Activated CD8-positive, alpha-beta T cell treated with anti-CD3 and anti-CD28 coated beads for 36 hours (primary cell): ENCODE data around the gene FAM78A. TPM values are rescaled to one million over a fixed set of nuclear protein-coding genes. Genes with fewer than 3 reads are reported as not detected.

Experiments used
- ATAC-seq: fragments of 200-7000 bp; cut with Tn5 transposase; one replicate; pipeline ENCODE4 v1.10.0; 2021; ENCODE audit warnings: mild to moderate bottlenecking, moderate library complexity
- CTCF ChIA-PET: fragments of 350-600 bp; sonication (Branson Sonifier 250); formaldehyde crosslinking; loops from one replicate; lab custom pipeline; 2021; ENCODE audit warnings: antibody characterized with exemption; lab: Charles Lee
- POLR2A ChIA-PET: fragments of 350-600 bp; sonication (Branson Sonifier 250); formaldehyde crosslinking; loops from one replicate; lab custom pipeline; 2021; ENCODE audit warnings: antibody characterized with exemption; lab: Charles Lee
- DNase-seq: peaks from one replicate; pipeline ENCODE4 v3.0.0-alpha.2; 2020
- H3K27ac Mint-ChIP-seq: one replicate; pipeline ENCODE4 v1.8.0; 2021; ENCODE audit warnings: mild to moderate bottlenecking, mixed read lengths
- H3K27me3 Mint-ChIP-seq: one replicate; pipeline ENCODE4 v1.8.0; 2021; ENCODE audit warnings: mixed read lengths
- H3K36me3 Mint-ChIP-seq: one replicate; pipeline ENCODE4 v1.8.0; 2021; ENCODE audit warnings: low read depth, mixed read lengths
- H3K4me1 Mint-ChIP-seq: one replicate; pipeline ENCODE4 v1.8.0; 2021; ENCODE audit warnings: low read depth, mixed read lengths
- H3K4me3 Mint-ChIP-seq: one replicate; pipeline ENCODE4 v1.8.0; 2021; ENCODE audit warnings: mild to moderate bottlenecking, moderate library complexity, mixed read lengths
- H3K9me3 Mint-ChIP-seq: one replicate; pipeline ENCODE4 v1.8.0; 2021; ENCODE audit warnings: mixed read lengths
- intact Hi-C: fragments of 100-400 bp; cut with micrococcal nuclease; formaldehyde crosslinking; loops from one replicate; pipeline ENCODE4 v1.10.0; 2022
- total RNA-seq, 2 experiments: library from RNA; stranded (reverse); gene quantifications; one replicate each; pipeline ENCODE4 v1.2.3, GENCODE V29; 2021
- TF ChIP-seq, protein P1 (sequence below): fragments of 200-600 bp; IDR thresholded peaks from one replicate; pipeline ENCODE4 v1.8.0; 2022; ENCODE audit warnings: antibody characterized with exemption, mild to moderate bottlenecking

FAM78A gene, protein sequence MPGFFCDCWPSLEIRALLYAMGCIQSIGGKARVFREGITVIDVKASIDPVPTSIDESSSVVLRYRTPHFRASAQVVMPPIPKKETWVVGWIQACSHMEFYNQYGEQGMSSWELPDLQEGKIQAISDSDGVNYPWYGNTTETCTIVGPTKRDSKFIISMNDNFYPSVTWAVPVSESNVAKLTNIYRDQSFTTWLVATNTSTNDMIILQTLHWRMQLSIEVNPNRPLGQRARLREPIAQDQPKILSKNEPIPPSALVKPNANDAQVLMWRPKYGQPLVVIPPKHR
- total RNA-seq: 10 to 100 TPM; 36.2 to 39.8 TPM

DNA sequence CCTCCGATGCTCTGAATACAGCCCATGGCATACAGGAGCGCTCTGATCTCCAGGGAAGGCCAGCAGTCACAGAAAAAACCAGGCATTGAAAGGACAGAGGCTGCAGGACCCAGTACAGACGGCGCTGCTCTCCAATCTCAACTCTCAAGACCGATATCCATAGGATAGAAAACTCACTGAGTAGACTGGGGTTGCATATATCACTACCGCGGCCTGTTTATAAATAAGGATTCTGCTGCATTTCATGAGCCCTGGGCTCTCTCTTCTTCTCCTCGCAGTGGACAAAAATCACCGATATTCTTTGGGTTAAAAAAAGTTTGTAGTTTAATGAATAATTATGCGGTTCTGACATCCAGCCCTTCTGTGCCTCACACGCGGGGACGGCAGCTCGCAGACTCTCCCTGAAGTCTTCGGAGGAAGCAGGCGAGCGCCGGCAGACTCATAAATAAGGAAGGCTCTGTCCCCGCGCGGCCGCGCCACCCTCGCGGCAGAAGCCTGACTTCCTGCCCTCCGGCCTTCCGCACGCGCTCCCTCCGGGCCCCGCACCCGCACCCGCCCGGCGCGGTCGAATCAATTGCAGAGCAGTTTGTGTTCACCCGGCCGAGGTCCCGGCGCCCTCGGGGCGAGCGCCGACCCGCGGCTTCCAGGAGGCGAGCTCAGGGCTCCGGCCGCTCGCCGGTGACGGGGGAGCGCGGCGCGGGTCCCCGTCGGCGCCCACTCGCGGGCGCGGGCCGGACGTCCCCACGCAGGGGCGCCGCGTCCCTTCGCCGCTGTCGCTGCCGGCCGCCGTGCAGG is at the start of gene FAM78A:
TSS of gene FAM78A (minus strand) at position 417 of the 795 bp plus-strand sequence. CDS start at position 86, 331 bp downstream.
- DNase-seq (peak; percentile 65), ATAC-seq (no peak)
- peak within 1 kb of the TSS; percentile 99 for H3K27ac Mint-ChIP-seq
- H3K36me3 Mint-ChIP-seq: peaks cover 48% of the 10 kb centered on the region
- H3K4me3 Mint-ChIP-seq: peak within 1 kb of the TSS; percentile 90
- no peaks in the 10 kb centered on the region for H3K27me3 Mint-ChIP-seq
- TF ChIP-seq, protein P1, sequence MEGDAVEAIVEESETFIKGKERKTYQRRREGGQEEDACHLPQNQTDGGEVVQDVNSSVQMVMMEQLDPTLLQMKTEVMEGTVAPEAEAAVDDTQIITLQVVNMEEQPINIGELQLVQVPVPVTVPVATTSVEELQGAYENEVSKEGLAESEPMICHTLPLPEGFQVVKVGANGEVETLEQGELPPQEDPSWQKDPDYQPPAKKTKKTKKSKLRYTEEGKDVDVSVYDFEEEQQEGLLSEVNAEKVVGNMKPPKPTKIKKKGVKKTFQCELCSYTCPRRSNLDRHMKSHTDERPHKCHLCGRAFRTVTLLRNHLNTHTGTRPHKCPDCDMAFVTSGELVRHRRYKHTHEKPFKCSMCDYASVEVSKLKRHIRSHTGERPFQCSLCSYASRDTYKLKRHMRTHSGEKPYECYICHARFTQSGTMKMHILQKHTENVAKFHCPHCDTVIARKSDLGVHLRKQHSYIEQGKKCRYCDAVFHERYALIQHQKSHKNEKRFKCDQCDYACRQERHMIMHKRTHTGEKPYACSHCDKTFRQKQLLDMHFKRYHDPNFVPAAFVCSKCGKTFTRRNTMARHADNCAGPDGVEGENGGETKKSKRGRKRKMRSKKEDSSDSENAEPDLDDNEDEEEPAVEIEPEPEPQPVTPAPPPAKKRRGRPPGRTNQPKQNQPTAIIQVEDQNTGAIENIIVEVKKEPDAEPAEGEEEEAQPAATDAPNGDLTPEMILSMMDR: no peak
- no peaks in the 10 kb centered on the region for H3K9me3 Mint-ChIP-seq
- H3K4me1 Mint-ChIP-seq: peaks cover 24% of the 10 kb centered on the region
- CTCF ChIA-PET: interaction anchor here (1.5 to 3.9 kb wide), 3 partner anchors 20 to 60 kb away, joined by 5 to 16 read pairs (median 8); no protein-coding TSS in a partner anchor
- intact Hi-C loops: no loop called here
- POLR2A ChIA-PET: interaction anchor here (1.7 to 14.2 kb wide), 5 partner anchors 9 to 41 kb away, joined by 5 to 310 read pairs (median 11); no protein-coding TSS in a partner anchor

DNA sequence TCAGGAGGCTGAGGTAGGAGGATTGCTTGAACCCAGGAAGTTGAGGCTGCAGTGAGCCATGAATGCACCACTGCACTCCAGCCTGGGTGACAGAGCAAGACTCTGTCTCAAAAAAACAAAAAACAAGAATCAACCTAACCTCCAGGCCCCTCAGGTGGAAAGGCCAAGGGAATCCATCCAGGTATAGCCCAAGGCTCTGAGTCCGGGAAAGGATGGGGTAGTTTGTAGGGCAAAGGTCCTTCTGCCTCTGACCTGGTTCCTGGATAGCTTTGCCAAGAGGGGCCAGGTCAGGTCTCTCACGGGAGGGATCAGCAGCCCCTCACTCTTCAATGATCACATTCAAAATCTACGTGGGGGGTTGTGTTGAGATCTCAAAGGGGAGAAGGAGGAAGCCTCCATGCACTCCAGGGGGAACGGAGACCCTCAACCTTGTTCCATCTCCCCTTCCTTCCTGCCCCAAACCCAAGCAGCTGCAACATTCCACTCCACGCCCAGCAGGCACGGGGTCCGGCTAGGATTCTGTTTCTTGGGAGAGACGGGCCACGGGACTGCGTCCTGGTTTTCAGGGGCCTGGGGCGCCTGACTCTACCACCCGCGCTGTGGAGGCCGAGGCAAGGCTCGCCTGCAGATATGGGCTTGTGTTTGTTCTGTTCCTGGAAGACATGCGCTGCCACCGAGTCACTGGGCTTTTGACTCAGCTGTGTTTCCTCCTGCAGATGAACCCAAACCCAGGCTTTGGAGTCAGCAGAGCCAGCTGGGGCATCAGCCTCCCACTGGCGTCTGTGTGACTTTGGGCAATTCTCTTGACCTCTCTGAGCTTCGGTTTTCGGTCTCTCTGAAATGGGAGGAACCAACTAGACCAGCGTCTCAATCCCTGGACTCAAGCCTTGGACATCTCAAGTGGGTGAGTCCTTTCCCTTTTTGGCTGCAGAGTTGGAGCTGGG is 48.7 kb upstream of the FAM78A start:
- H3K27ac Mint-ChIP-seq: no peak overlapping the region
- H3K4me3 Mint-ChIP-seq: no peak overlapping the region
- ChIA-PET CTCF (interaction anchor here (0.8 to 6.4 kb wide), 4 partner anchors 12 to 147 kb away, joined by 3 to 43 read pairs (median 5); no protein-coding TSS in a partner anchor), POLR2A (interaction anchor here (1.6 kb wide), 1 partner anchor 11 kb away, joined by 5 read pairs; no protein-coding TSS in a partner anchor)
- H3K9me3 Mint-ChIP-seq: no peaks in the 10 kb centered on the region
- H3K4me1 Mint-ChIP-seq: no peaks in the 10 kb centered on the region
- DNase-seq (no peak), ATAC-seq (no peak)
- TF ChIP-seq, protein P1: no peak
- no peaks in the 10 kb centered on the region for H3K36me3 Mint-ChIP-seq
- intact Hi-C loops: no loop called here
- no peaks in the 10 kb centered on the region for H3K27me3 Mint-ChIP-seq

DNA sequence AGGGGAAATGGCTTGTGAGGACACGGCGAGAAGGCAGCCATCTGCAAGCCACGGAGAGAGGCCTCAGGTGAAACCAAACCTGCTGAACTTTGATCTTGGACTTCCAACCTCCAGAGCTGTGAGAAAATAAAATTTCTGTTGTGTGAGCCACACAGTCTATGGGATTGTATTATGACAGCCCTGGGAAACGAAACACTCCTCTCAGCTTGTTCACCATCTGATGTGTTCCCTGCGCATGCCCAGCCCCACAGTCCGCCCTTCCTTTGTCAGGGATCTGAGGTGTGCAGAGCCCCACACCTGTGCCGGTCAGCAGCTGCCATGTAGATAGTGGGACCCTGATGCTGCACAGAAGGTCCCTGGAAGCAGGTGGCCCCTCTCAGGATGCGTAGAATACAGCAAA is 47.3 kb upstream of the FAM78A start:
- no peaks in the 10 kb centered on the region for H3K27me3 Mint-ChIP-seq
- ChIA-PET POLR2A (no interaction called here), CTCF (interaction anchor here (6.4 kb wide), 1 partner anchor 13 kb away, joined by 43 read pairs; no protein-coding TSS in a partner anchor)
- TF ChIP-seq, protein P1: no peak
- DNase-seq: no peak
- no peaks in the 10 kb centered on the region for H3K36me3 Mint-ChIP-seq
- no peak for ATAC-seq
- no peaks in the 10 kb centered on the region for H3K9me3 Mint-ChIP-seq
- intact Hi-C loops: no loop called here
- H3K4me3 Mint-ChIP-seq: no peak overlapping the region
- H3K27ac Mint-ChIP-seq: no peak overlapping the region
- H3K4me1 Mint-ChIP-seq: no peaks in the 10 kb centered on the region

DNA sequence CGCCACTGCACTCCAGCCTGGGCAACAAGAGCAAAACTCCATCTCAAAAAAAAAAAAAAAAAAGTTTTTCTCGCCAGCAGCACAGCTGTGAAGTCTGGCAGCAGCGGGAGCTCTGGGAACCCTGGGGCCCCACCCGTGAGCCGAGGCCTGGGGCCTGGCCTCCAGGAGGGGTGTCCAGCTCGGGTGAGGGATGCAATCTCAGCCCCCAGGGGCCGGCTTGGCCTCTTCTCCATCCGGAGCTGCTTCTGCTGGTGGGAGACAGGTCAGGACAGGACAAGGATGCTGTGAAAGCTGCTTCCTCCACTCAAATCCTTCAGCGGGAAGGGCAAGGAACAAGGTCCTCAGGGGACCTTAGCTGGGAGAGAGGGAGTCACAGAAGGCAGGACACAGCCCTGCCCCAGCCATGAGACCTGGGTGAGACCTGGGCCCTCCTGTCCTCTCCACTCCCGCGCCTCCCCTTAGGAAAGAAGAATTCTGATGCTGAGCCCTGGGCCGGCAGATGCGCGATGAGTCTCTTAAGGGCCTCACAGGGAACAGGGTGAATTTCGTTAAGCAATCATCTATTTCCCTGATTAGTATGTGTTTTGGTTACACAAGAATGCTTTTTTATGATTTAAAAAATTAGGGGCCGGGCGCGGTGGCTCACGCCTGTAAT is 43.8 kb upstream of the FAM78A start:
- Mint-ChIP-seq H3K36me3 (no peaks in the 10 kb centered on the region), H3K27ac (no peak overlapping the region), H3K27me3 (no peaks in the 10 kb centered on the region), H3K9me3 (no peaks in the 10 kb centered on the region), H3K4me3 (no peak overlapping the region), H3K4me1 (no peaks in the 10 kb centered on the region)
- intact Hi-C loops: no loop called here
- ATAC-seq (no peak), DNase-seq (no peak)
- ChIA-PET POLR2A (no interaction called here), CTCF (interaction anchor here (0.6 to 1.2 kb wide), 2 partner anchors 30 to 274 kb away, joined by 3 to 4 read pairs; no protein-coding TSS in a partner anchor)
- TF ChIP-seq, protein P1: no peak
